Stimulated activated CD4-positive, alpha-beta T cell treated with anti-CD3 and anti-CD28 coated beads, Interleukin-4, amount 100 ng/mL, for 24 hours (primary cell): ENCODE measurements around the gene TCN2.
"Not testable (repeated sequence)": the region's sequence is repeated elsewhere in the genome, so short reads cannot be mapped to it uniquely, and the experiment has no call there.

Source experiments
- DNase-seq: peaks from one replicate; pipeline ENCODE4 v3.0.0-alpha.2; 2020

TCN2 gene

GRCh38 chr22:30612789-30613188, 5.8 kb downstream of the TCN2 start:
- no peak for DNase-seq

GRCh38 chr22:30614268-30614667, 7.3 kb downstream of the TCN2 start:
- no peak for DNase-seq

- DNase-seq: no peak
Observed at GRCh38 chr22:30614879-30615278, 7.9 kb downstream of the TCN2 start.

GRCh38 chr22:30615543-30615954, 8.6 kb downstream of the TCN2 start:
- DNase-seq: no peak

GRCh38 chr22:30617819-30618218, 10.8 kb downstream of the TCN2 start:
- DNase-seq: no peak

GRCh38 chr22:30619909-30620308, 12.9 kb downstream of the TCN2 start:
- DNase-seq: not testable (repeated sequence)

- no peak for DNase-seq
Observed at GRCh38 chr22:30626413-30626812, 19.4 kb downstream of the TCN2 start.

GRCh38 chr22:30627471-30627870, 20.5 kb downstream of the TCN2 start:
- no peak for DNase-seq

GRCh38 chr22:30628491-30628890, 21.5 kb downstream of the TCN2 start:
- no peak for DNase-seq

- not testable (repeated sequence) for DNase-seq
Observed at GRCh38 chr22:30631469-30631868, 24.5 kb downstream of the TCN2 start.

GRCh38 chr22:30634471-30635233, 27.7 kb downstream of the TCN2 start:
- peak; percentile 93 for DNase-seq

- DNase-seq: peak; percentile 95
Observed at GRCh38 chr22:30635273-30636225, 28.6 kb downstream of the TCN2 start, which contains the start of gene SLC35E4. TSS of gene SLC35E4 (plus strand) at chr22:30635781. CDS start at chr22:30636451, 670 bp downstream.

GRCh38 chr22:30636226-30637077, 29.5 kb downstream of the TCN2 start:
- peak; percentile 10 for DNase-seq

- no peak for DNase-seq
Observed at GRCh38 chr22:30637701-30638114, 30.7 kb downstream of the TCN2 start.

GRCh38 chr22:30640361-30640760, 33.4 kb downstream of the TCN2 start:
- DNase-seq: no peak

- DNase-seq: no peak
Observed at GRCh38 chr22:30640839-30641430, 34.0 kb downstream of the TCN2 start.

GRCh38 chr22:30643055-30643875, 36.3 kb downstream of the TCN2 start:
- DNase-seq: no peak

GRCh38 chr22:30646518-30647160, 39.7 kb downstream of the TCN2 start:
- no peak for DNase-seq

- DNase-seq: no peak
Observed at GRCh38 chr22:30647536-30647935, 40.6 kb downstream of the TCN2 start.

- no peak for DNase-seq
Observed at GRCh38 chr22:30648825-30649224, 41.9 kb downstream of the TCN2 start.
